Measurements from ENCODE around the gene B4GAT1.

Gene B4GAT1

GRCh38 chr11:66335531-66336233 is 11.7 kb downstream of the B4GAT1 start:
- H3K4ac ChIP-seq (ENCODE audit: low read depth, low read length), result no peak overlapping the region
- no peak overlapping the region for H4K8ac ChIP-seq (ENCODE audit: low read depth, low read length)
- H3K4me2 ChIP-seq (ENCODE audit: low read length), result peak overlapping the region; percentile 69
- H3K18ac ChIP-seq (ENCODE audit: low read length), result no peak overlapping the region
- H3K23ac ChIP-seq (ENCODE audit: low read length), result no peak overlapping the region
- H3K56ac ChIP-seq (ENCODE audit: low read length), result peak overlapping the region; percentile 77
- H3K27me3 ChIP-seq (ENCODE audit: insufficient read depth, low read length, poor library complexity), result no peaks in the 10 kb centered on the region
- H3K79me1 ChIP-seq (ENCODE audit: low read length), result no peaks in the 10 kb centered on the region
- WGBS (ENCODE audit: extremely low coverage, insufficient coverage, low lambda C conversion rate), result no CpG with 5 or more reads among the region's 35 CpGs
- peaks cover 3% of the 10 kb centered on the region for H3K36me3 ChIP-seq (ENCODE audit: control insufficient read depth, insufficient read depth, low read length)
- peak overlapping the region; percentile 75 for H3K9ac ChIP-seq (ENCODE audit: low read length)
- H2BK120ac ChIP-seq (ENCODE audit: low read depth, low read length), result no peak overlapping the region
- H2BK15ac ChIP-seq (replicated peaks; ENCODE audit: low read depth), result no peak overlapping the region
- peaks cover 2% of the 10 kb centered on the region for H3K4me1 ChIP-seq (ENCODE audit: control insufficient read depth, low read depth, low read length)
- peak; percentile 74 for DNase-seq
- no peak overlapping the region for H3K27ac ChIP-seq (ENCODE audit: low read depth, low read length)
- no peak overlapping the region for H2BK5ac ChIP-seq (ENCODE audit: low read length)
- no peak overlapping the region for H2AK5ac ChIP-seq (ENCODE audit: low read length)
- peak overlapping the region; percentile 19 for H3K4me3 ChIP-seq (ENCODE audit: low read length)
- no peaks in the 10 kb centered on the region for H3K79me2 ChIP-seq (ENCODE audit: control insufficient read depth, insufficient read depth, low read length)
- H4K5ac ChIP-seq (ENCODE audit: low read length), result no peak overlapping the region

GRCh38 chr11:66334605-66335442 is 12.6 kb downstream of the B4GAT1 start:
- Histone ChIP-seq H3K56ac (ENCODE audit: low read length) (peak overlapping the region; percentile 77), H3K27me3 (ENCODE audit: insufficient read depth, low read length, poor library complexity) (no peaks in the 10 kb centered on the region), H2BK15ac (replicated peaks; ENCODE audit: low read depth) (no peak overlapping the region), H3K18ac (ENCODE audit: low read length) (no peak overlapping the region), H3K4me1 (ENCODE audit: control insufficient read depth, low read depth, low read length) (peaks cover 2% of the 10 kb centered on the region), H3K79me2 (ENCODE audit: control insufficient read depth, insufficient read depth, low read length) (no peaks in the 10 kb centered on the region), H3K9ac (ENCODE audit: low read length) (no peak overlapping the region), H3K4ac (ENCODE audit: low read depth, low read length) (no peak overlapping the region), H2BK5ac (ENCODE audit: low read length) (no peak overlapping the region), H3K4me2 (ENCODE audit: low read length) (no peak overlapping the region), H2BK120ac (ENCODE audit: low read depth, low read length) (no peak overlapping the region), H3K23ac (ENCODE audit: low read length) (no peak overlapping the region), H3K4me3 (ENCODE audit: low read length) (no peak overlapping the region), H3K36me3 (ENCODE audit: control insufficient read depth, insufficient read depth, low read length) (no peaks in the 10 kb centered on the region), H4K8ac (ENCODE audit: low read depth, low read length) (no peak overlapping the region), H3K27ac (ENCODE audit: low read depth, low read length) (no peak overlapping the region), H4K5ac (ENCODE audit: low read length) (no peak overlapping the region), H3K79me1 (ENCODE audit: low read length) (no peaks in the 10 kb centered on the region), H2AK5ac (ENCODE audit: low read length) (no peak overlapping the region)
- DNase-seq, result no peak
- WGBS (ENCODE audit: extremely low coverage, insufficient coverage, low lambda C conversion rate), result no CpG with 5 or more reads among the region's 42 CpGs

- Histone ChIP-seq H4K5ac (ENCODE audit: low read length) (no peak overlapping the region), H2BK15ac (replicated peaks; ENCODE audit: low read depth) (no peak overlapping the region), H3K27me3 (ENCODE audit: insufficient read depth, low read length, poor library complexity) (no peaks in the 10 kb centered on the region), H3K18ac (ENCODE audit: low read length) (no peak overlapping the region), H2BK120ac (ENCODE audit: low read depth, low read length) (no peak overlapping the region), H2BK5ac (ENCODE audit: low read length) (no peak overlapping the region), H3K27ac (ENCODE audit: low read depth, low read length) (no peak overlapping the region), H3K4me2 (ENCODE audit: low read length) (no peak overlapping the region), H3K4ac (ENCODE audit: low read depth, low read length) (no peak overlapping the region), H3K36me3 (ENCODE audit: control insufficient read depth, insufficient read depth, low read length) (no peaks in the 10 kb centered on the region), H4K8ac (ENCODE audit: low read depth, low read length) (no peak overlapping the region), H3K23ac (ENCODE audit: low read length) (no peak overlapping the region), H2AK5ac (ENCODE audit: low read length) (no peak overlapping the region), H3K79me1 (ENCODE audit: low read length) (no peaks in the 10 kb centered on the region), H3K4me1 (ENCODE audit: control insufficient read depth, low read depth, low read length) (peaks cover 2% of the 10 kb centered on the region), H3K9ac (ENCODE audit: low read length) (no peak overlapping the region), H3K4me3 (ENCODE audit: low read length) (no peak overlapping the region), H3K79me2 (ENCODE audit: control insufficient read depth, insufficient read depth, low read length) (no peaks in the 10 kb centered on the region), H3K56ac (ENCODE audit: low read length) (no peak overlapping the region)
- DNase-seq, result no peak
- no CpG with 5 or more reads among the region's 29 CpGs for WGBS (ENCODE audit: extremely low coverage, insufficient coverage, low lambda C conversion rate)
Observed at GRCh38 chr11:66333896-66334604, 13.4 kb downstream of the B4GAT1 start.

- Histone ChIP-seq H3K9ac (ENCODE audit: low read length) (no peak overlapping the region), H3K4me1 (ENCODE audit: control insufficient read depth, low read depth, low read length) (peaks cover 6% of the 10 kb centered on the region), H2BK120ac (ENCODE audit: low read depth, low read length) (no peak overlapping the region), H3K27me3 (ENCODE audit: insufficient read depth, low read length, poor library complexity) (no peaks in the 10 kb centered on the region), H3K4me3 (ENCODE audit: low read length) (no peak overlapping the region), H3K18ac (ENCODE audit: low read length) (no peak overlapping the region), H3K23ac (ENCODE audit: low read length) (no peak overlapping the region), H3K4me2 (ENCODE audit: low read length) (no peak overlapping the region), H3K56ac (ENCODE audit: low read length) (no peak overlapping the region), H3K36me3 (ENCODE audit: control insufficient read depth, insufficient read depth, low read length) (no peaks in the 10 kb centered on the region), H3K79me2 (ENCODE audit: control insufficient read depth, insufficient read depth, low read length) (no peaks in the 10 kb centered on the region), H2BK15ac (replicated peaks; ENCODE audit: low read depth) (no peak overlapping the region), H4K8ac (ENCODE audit: low read depth, low read length) (no peak overlapping the region), H3K4ac (ENCODE audit: low read depth, low read length) (no peak overlapping the region), H2AK5ac (ENCODE audit: low read length) (no peak overlapping the region), H3K27ac (ENCODE audit: low read depth, low read length) (no peak overlapping the region), H2BK5ac (ENCODE audit: low read length) (no peak overlapping the region), H3K79me1 (ENCODE audit: low read length) (no peaks in the 10 kb centered on the region), H4K5ac (ENCODE audit: low read length) (no peak overlapping the region)
- WGBS (ENCODE audit: extremely low coverage, insufficient coverage, low lambda C conversion rate), result no CpG with 5 or more reads among the region's 19 CpGs
- DNase-seq, result no peak
Observed at GRCh38 chr11:66333220-66333877, 14.1 kb downstream of the B4GAT1 start.

GRCh38 chr11:66332371-66333219 is 14.8 kb downstream of the B4GAT1 start:
- Histone ChIP-seq H3K9ac (ENCODE audit: low read length) (no peak overlapping the region), H2AK5ac (ENCODE audit: low read length) (no peak overlapping the region), H3K4me2 (ENCODE audit: low read length) (no peak overlapping the region), H2BK15ac (replicated peaks; ENCODE audit: low read depth) (no peak overlapping the region), H3K79me2 (ENCODE audit: control insufficient read depth, insufficient read depth, low read length) (no peaks in the 10 kb centered on the region), H3K27me3 (ENCODE audit: insufficient read depth, low read length, poor library complexity) (no peaks in the 10 kb centered on the region), H3K4ac (ENCODE audit: low read depth, low read length) (no peak overlapping the region), H3K18ac (ENCODE audit: low read length) (no peak overlapping the region), H3K36me3 (ENCODE audit: control insufficient read depth, insufficient read depth, low read length) (no peaks in the 10 kb centered on the region), H4K8ac (ENCODE audit: low read depth, low read length) (no peak overlapping the region), H3K27ac (ENCODE audit: low read depth, low read length) (no peak overlapping the region), H4K5ac (ENCODE audit: low read length) (no peak overlapping the region), H3K56ac (ENCODE audit: low read length) (no peak overlapping the region), H3K4me3 (ENCODE audit: low read length) (no peak overlapping the region), H3K4me1 (ENCODE audit: control insufficient read depth, low read depth, low read length) (peaks cover 6% of the 10 kb centered on the region), H3K23ac (ENCODE audit: low read length) (no peak overlapping the region), H2BK120ac (ENCODE audit: low read depth, low read length) (no peak overlapping the region), H3K79me1 (ENCODE audit: low read length) (no peaks in the 10 kb centered on the region), H2BK5ac (ENCODE audit: low read length) (no peak overlapping the region)
- DNase-seq, result no peak
- WGBS (ENCODE audit: extremely low coverage, insufficient coverage, low lambda C conversion rate), result no CpG with 5 or more reads among the region's 18 CpGs
